HUDEP-2 (cell line): ENCODE data around the gene IER2.
A peak's percentile ranks its signal among the peaks of the same experiment; 100 is the strongest.
"Not testable (repeated sequence)": the region's sequence is repeated elsewhere in the genome, so short reads cannot be mapped to it uniquely, and the experiment has no call there.

Experiments
- DNase-seq, 76 experiments: peaks; one replicate each; lab custom pipeline; 2025; ENCODE audit not compliant: unreplicated experiment in 76 of 76; lab: John Stamatoyannopoulos, UW

Gene IER2

GRCh38 chr19:13162724-13163608 lies 12.8 kb downstream of the IER2 start:
- peak in 75 of 76 experiments; percentile 81 to 99 (median 98) for DNase-seq

GRCh38 chr19:13163609-13164342 lies 13.6 kb downstream of the IER2 start:
- DNase-seq = peak in 47 of 76 experiments; percentile 3 to 77 (median 43)

- no peak for DNase-seq
Measured at GRCh38 chr19:13164343-13165161, 14.3 kb downstream of the IER2 start.

- no peak for DNase-seq
Measured at GRCh38 chr19:13165162-13165997, 15.2 kb downstream of the IER2 start.

GRCh38 chr19:13166151-13166550 lies 15.9 kb downstream of the IER2 start:
- DNase-seq = not testable (repeated sequence)

- no peak for DNase-seq
Measured at GRCh38 chr19:13169769-13170168, 19.6 kb downstream of the IER2 start.

- no peak for DNase-seq
Measured at GRCh38 chr19:13171146-13171545, 20.9 kb downstream of the IER2 start.

GRCh38 chr19:13172346-13173138 lies 22.3 kb downstream of the IER2 start:
- peak in 65 of 76 experiments; percentile 24 to 89 (median 71) for DNase-seq

GRCh38 chr19:13173139-13173737 lies 23.0 kb downstream of the IER2 start:
- no peak for DNase-seq

- no peak for DNase-seq
Measured at GRCh38 chr19:13176345-13176744, 26.1 kb downstream of the IER2 start.

GRCh38 chr19:13177584-13177983 lies 27.4 kb downstream of the IER2 start:
- not testable (repeated sequence) for DNase-seq

GRCh38 chr19:13178291-13178690 lies 28.1 kb downstream of the IER2 start:
- not testable (repeated sequence) for DNase-seq

- DNase-seq = peak in 39 of 76 experiments; percentile 10 to 69 (median 32)
Measured at GRCh38 chr19:13181747-13182388, 31.7 kb downstream of the IER2 start.

- not testable (repeated sequence) for DNase-seq
Measured at GRCh38 chr19:13184926-13185325, 34.7 kb downstream of the IER2 start.

- DNase-seq = not testable (repeated sequence)
Measured at GRCh38 chr19:13185763-13186657, 35.8 kb downstream of the IER2 start.

GRCh38 chr19:13186688-13187087 lies 36.5 kb downstream of the IER2 start:
- DNase-seq = not testable (repeated sequence)

GRCh38 chr19:13187419-13187818 lies 37.2 kb downstream of the IER2 start:
- DNase-seq = no peak
